Natural killer cell (primary cell): ENCODE measurements around the gene XAB2. TPM values are rescaled to one million over a fixed set of nuclear protein-coding genes. Genes with fewer than 3 reads are reported as not detected.
"Not testable (repeated sequence)": the region's sequence is repeated elsewhere in the genome, so short reads cannot be mapped to it uniquely, and the experiment has no call there.

ENCODE experiments used
- ATAC-seq, 3 donors: fragments of 150-1000 bp in 2 of 3; fragments of 200-7000 bp in 1 of 3; cut with Tn5 transposase; 1 replicate in 1 of 3; 2 replicates in 2 of 3; pipeline ENCODE4 v1.10.0; 2021; ENCODE audit warnings: mild to moderate bottlenecking in 2 of 3, moderate library complexity in 2 of 3
- DNase-seq, 2 donors: peaks; one replicate each; pipeline versions ENCODE4 v3.0.0 to v3.0.0-alpha.2; 2013 to 2021; ENCODE audit warnings: mixed read lengths in 1 of 2
- H3K27ac ChIP-seq: one replicate; pipeline ENCODE4 v1.5.1; 2013; ENCODE audit warnings: mild to moderate bottlenecking, low read length
- H3K27me3 ChIP-seq: one replicate; pipeline ENCODE4 v1.6.1; 2013; ENCODE audit warnings: low read length; ENCODE audit not compliant: control insufficient read depth, insufficient read depth
- H3K36me3 ChIP-seq: one replicate; pipeline ENCODE4 v1.6.1; 2013; ENCODE audit warnings: low read length; ENCODE audit not compliant: control insufficient read depth, insufficient read depth
- H3K4me1 ChIP-seq: one replicate; pipeline ENCODE4 v1.6.1; 2013; ENCODE audit warnings: low read length; ENCODE audit not compliant: control insufficient read depth, insufficient read depth
- H3K4me3 ChIP-seq: one replicate; pipeline ENCODE4 v1.5.1; 2013; ENCODE audit warnings: low read length
- H3K9me3 ChIP-seq: one replicate; pipeline ENCODE4 v1.6.1; 2013; ENCODE audit warnings: low read length; ENCODE audit not compliant: control insufficient read depth, insufficient read depth
- H3K27ac Mint-ChIP-seq, 2 donors: one replicate each; pipeline ENCODE4 v1.8.0; 2022; ENCODE audit warnings: mild to moderate bottlenecking in 2 of 2, mixed read lengths in 2 of 2, moderate library complexity in 1 of 2
- H3K27me3 Mint-ChIP-seq, 2 donors: one replicate each; pipeline ENCODE4 v1.8.0; 2022; ENCODE audit warnings: low read depth in 2 of 2, mixed read lengths in 2 of 2
- H3K36me3 Mint-ChIP-seq: one replicate; pipeline ENCODE4 v1.8.0; 2022; ENCODE audit warnings: mixed read lengths
- H3K4me1 Mint-ChIP-seq, 2 donors: one replicate each; pipeline ENCODE4 v1.8.0; 2022; ENCODE audit warnings: mixed read lengths in 2 of 2
- H3K4me3 Mint-ChIP-seq: one replicate; pipeline ENCODE4 v1.8.0; 2022; ENCODE audit warnings: mild to moderate bottlenecking, moderate library complexity, mixed read lengths
- H3K9me3 Mint-ChIP-seq, 2 donors: one replicate each; pipeline ENCODE4 v1.8.0; 2022; ENCODE audit warnings: mixed read lengths in 2 of 2
- CTCF ChIP-seq: fragments of 200-600 bp; IDR thresholded peaks from one replicate; pipeline ENCODE4 v1.8.0; 2022; ENCODE audit warnings: antibody characterized with exemption
- WGBS: methylation state at CpG from one replicate; pipeline ENCODE4 v1.1.7; 2013; ENCODE audit warnings: missing lambda C conversion rate; ENCODE audit not compliant: insufficient coverage; 5-methylcytosine and 5-hydroxymethylcytosine counted together
- intact Hi-C: fragments of 100-400 bp; cut with micrococcal nuclease; formaldehyde crosslinking; loops from one replicate; pipeline ENCODE4 v1.14.2; 2022
- total RNA-seq, 4 donors: library from RNA; stranded (reverse); fragments of 120-200 nt in 1 of 4; gene quantifications; one replicate each; pipeline versions ENCODE4 v1.2.3 to v1.2.4, GENCODE V29; 2013 to 2022

Gene XAB2
- total RNA-seq, 3 donors from 2014 or later (not counting 1 experiment from before 2014, with no cell fraction given) = 60.2 to 70.8 (median 67.7) TPM

- Mint-ChIP-seq H3K4me3 (no peak overlapping the region), H3K9me3 (no peaks in the 10 kb centered on the region), H3K4me1 (peaks cover 0 to 6% of the 10 kb centered on the region in 2 donors), H3K36me3 (no peaks in the 10 kb centered on the region), H3K27ac (peak overlapping the region in 1 of 2 donors; percentile 44), H3K27me3 (no peaks in the 10 kb centered on the region)
- Histone ChIP-seq H3K27ac (no peak overlapping the region), H3K4me1 (peaks cover 9% of the 10 kb centered on the region), H3K4me3 (no peak overlapping the region), H3K9me3 (no peaks in the 10 kb centered on the region), H3K36me3 (peaks cover 20% of the 10 kb centered on the region), H3K27me3 (no peaks in the 10 kb centered on the region)
- no peak for DNase-seq
- 90% methylated on average over 20 of the region's 20 CpGs for WGBS
- no peak for ATAC-seq
- no peak for TF ChIP-seq CTCF
- intact Hi-C loops = no loop called here
Measured at GRCh38 chr19:7645656-7646425, 16.5 kb upstream of the XAB2 start.

- TF ChIP-seq CTCF = no peak
- peaks cover 9% of the 10 kb centered on the region for H3K4me1 ChIP-seq
- H3K9me3 Mint-ChIP-seq = peaks cover 0 to under 1% of the 10 kb centered on the region in 2 donors
- no peak overlapping the region for H3K4me3 Mint-ChIP-seq
- peaks cover 20% of the 10 kb centered on the region for H3K36me3 ChIP-seq
- peaks cover 2 to 9% of the 10 kb centered on the region in 2 donors for H3K4me1 Mint-ChIP-seq
- H3K27ac ChIP-seq = no peak overlapping the region
- ATAC-seq (no peak), DNase-seq (no peak)
- H3K36me3 Mint-ChIP-seq = no peaks in the 10 kb centered on the region
- intact Hi-C loops = no loop called here
- no peaks in the 10 kb centered on the region for H3K27me3 Mint-ChIP-seq
- no peaks in the 10 kb centered on the region for H3K27me3 ChIP-seq
- no peak overlapping the region for H3K4me3 ChIP-seq
- H3K27ac Mint-ChIP-seq = no peak overlapping the region
- H3K9me3 ChIP-seq = no peaks in the 10 kb centered on the region
- 86% methylated on average over 14 of the region's 14 CpGs for WGBS
Measured at GRCh38 chr19:7645163-7645562, 15.8 kb upstream of the XAB2 start.

- H3K4me1 Mint-ChIP-seq = peaks cover 8 to 16% of the 10 kb centered on the region in 2 donors
- Histone ChIP-seq H3K4me1 (peaks cover 11% of the 10 kb centered on the region), H3K27me3 (no peaks in the 10 kb centered on the region), H3K9me3 (no peaks in the 10 kb centered on the region), H3K27ac (no peak overlapping the region), H3K36me3 (peaks cover 23% of the 10 kb centered on the region), H3K4me3 (no peak overlapping the region)
- H3K9me3 Mint-ChIP-seq = peaks cover 0 to 2% of the 10 kb centered on the region in 2 donors
- 96% methylated on average over 20 of the region's 20 CpGs for WGBS
- TF ChIP-seq CTCF = no peak
- DNase-seq = no peak
- intact Hi-C loops = no loop called here
- ATAC-seq = no peak
- no peaks in the 10 kb centered on the region for H3K27me3 Mint-ChIP-seq
- H3K27ac Mint-ChIP-seq = no peak overlapping the region
- H3K4me3 Mint-ChIP-seq = no peak overlapping the region
- no peaks in the 10 kb centered on the region for H3K36me3 Mint-ChIP-seq
Measured at GRCh38 chr19:7644550-7644877, 15.2 kb upstream of the XAB2 start.

GRCh38 chr19:7643629-7644549 lies 14.5 kb upstream of the XAB2 start:
- ATAC-seq (peak in 2 of 3 donors; percentile 32 to 35), DNase-seq (peak in 1 of 2 donors; percentile 52)
- H3K9me3 ChIP-seq, H3K4me3 Mint-ChIP-seq, H3K36me3 Mint-ChIP-seq, H3K4me3 ChIP-seq, H3K27ac ChIP-seq, intact Hi-C loops, H3K27me3 ChIP-seq, H3K27me3 Mint-ChIP-seq, H3K9me3 Mint-ChIP-seq: not testable (repeated sequence)
- Mint-ChIP-seq H3K4me1 (peaks cover 8 to 22% of the 10 kb centered on the region in 2 donors), H3K27ac (peak overlapping the region in 1 of 2 donors; percentile 62)
- Histone ChIP-seq H3K36me3 (peaks cover 23% of the 10 kb centered on the region), H3K4me1 (peaks cover 18% of the 10 kb centered on the region)
- 84% methylated on average over 10 of the region's 10 CpGs for WGBS
